ENCODE results near the gene LTO1. TPM values are rescaled to one million over a fixed set of nuclear protein-coding genes. Genes with fewer than 3 reads are reported as not detected.

The LTO1 gene
- total RNA-seq, 4 donors from 2014 or later = 15.2 to 69.2 (median 27.2) TPM

DNA sequence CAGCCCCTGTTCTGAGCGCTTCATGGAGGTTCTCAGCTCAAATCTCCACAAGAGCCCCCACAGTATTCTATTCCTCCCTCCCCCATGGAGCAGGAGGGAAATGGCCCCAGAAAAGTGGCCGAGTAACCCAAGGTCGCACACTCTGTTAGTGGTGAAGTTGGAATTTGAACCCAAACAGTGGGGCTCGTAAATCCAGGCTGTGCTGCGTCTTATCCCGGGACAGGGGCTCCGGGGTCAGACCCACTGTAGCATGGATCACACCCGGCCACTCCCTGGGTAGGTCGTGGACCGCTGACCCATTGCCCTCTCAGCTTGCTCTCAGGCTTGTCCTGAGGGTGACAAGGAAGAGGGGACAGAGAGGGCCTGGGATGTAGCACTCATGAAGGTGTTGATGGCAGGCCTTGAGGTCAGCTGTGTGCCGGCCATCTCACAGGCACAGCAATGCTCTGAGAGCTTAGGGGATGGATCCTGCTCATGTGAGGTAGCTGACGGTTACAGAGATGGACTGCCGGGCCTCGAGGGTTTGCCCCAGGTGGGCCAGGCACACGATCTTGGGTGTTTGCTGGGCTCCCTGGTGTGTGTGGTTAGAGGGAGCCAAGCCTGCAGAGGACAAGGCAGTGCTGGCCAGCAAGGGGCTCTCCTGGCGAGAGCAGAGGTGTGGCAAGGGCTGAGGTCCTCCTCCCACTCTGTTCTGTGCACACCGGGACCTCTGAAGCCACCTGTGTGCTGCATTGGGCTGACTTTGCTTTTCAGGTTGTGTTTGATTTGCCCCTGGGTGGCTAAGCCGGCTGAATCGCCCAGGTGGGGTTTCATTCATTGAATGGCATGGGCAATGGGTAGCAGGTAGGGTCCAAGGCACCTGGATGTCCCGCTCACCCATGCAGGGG is 31.0 kb upstream of the LTO1 start:
- 57 to 64% methylated on average over 19 to 20 of the region's 20 CpGs for WGBS, 2 donors
- no peak for DNase-seq (ENCODE audit: low spot score in 2 of 2)
- H3K4me3 ChIP-seq (ENCODE audit: low read depth, poor library complexity, severe bottlenecking) = no peak overlapping the region
- intact Hi-C loops (cut with DNase I; ENCODE audit: low total_unique reads) = loop anchor here (10.0 kb wide), 1 partner anchor 179 kb away; no protein-coding TSS in a partner anchor
- TF ChIP-seq, protein P1, sequence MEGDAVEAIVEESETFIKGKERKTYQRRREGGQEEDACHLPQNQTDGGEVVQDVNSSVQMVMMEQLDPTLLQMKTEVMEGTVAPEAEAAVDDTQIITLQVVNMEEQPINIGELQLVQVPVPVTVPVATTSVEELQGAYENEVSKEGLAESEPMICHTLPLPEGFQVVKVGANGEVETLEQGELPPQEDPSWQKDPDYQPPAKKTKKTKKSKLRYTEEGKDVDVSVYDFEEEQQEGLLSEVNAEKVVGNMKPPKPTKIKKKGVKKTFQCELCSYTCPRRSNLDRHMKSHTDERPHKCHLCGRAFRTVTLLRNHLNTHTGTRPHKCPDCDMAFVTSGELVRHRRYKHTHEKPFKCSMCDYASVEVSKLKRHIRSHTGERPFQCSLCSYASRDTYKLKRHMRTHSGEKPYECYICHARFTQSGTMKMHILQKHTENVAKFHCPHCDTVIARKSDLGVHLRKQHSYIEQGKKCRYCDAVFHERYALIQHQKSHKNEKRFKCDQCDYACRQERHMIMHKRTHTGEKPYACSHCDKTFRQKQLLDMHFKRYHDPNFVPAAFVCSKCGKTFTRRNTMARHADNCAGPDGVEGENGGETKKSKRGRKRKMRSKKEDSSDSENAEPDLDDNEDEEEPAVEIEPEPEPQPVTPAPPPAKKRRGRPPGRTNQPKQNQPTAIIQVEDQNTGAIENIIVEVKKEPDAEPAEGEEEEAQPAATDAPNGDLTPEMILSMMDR (IDR thresholded peaks at IDR 0.05) = no peak
- TF ChIP-seq POLR2A (IDR thresholded peaks at IDR 0.05) = no peak

DNA sequence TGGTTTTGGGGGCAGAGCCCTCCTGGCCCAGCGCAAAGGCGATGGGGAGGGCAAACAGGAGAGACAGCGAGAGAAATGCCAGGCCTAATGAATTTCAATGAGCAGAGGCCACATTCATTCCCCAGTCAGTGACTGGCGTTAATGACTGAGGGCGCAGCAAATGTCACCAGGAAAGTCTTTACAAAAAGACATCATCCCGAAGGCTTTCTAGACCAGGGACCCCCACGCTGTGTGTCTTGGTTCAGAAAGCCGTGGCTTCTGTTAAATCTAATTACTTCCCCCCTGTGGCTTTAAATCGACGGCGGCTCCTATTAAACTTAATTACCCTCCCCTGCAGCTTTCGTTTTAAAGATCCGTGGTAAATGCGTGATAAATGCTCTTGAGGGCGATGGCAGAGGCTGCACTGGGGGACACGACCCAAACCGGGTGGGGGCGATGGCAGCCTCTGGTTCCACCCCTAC is 30.2 kb upstream of the LTO1 start:
- intact Hi-C loops (cut with DNase I; ENCODE audit: low total_unique reads) = loop anchor here (10.0 kb wide), 1 partner anchor 179 kb away; no protein-coding TSS in a partner anchor
- 21 to 25% methylated on average over 18 of the region's 18 CpGs for WGBS, 2 donors
- no peak overlapping the region for H3K4me3 ChIP-seq (ENCODE audit: low read depth, poor library complexity, severe bottlenecking)
- no peak for TF ChIP-seq POLR2A (IDR thresholded peaks at IDR 0.05)
- TF ChIP-seq, protein P1 (IDR thresholded peaks at IDR 0.05) = no peak
- DNase-seq (ENCODE audit: low spot score in 2 of 2) = no peak

DNA sequence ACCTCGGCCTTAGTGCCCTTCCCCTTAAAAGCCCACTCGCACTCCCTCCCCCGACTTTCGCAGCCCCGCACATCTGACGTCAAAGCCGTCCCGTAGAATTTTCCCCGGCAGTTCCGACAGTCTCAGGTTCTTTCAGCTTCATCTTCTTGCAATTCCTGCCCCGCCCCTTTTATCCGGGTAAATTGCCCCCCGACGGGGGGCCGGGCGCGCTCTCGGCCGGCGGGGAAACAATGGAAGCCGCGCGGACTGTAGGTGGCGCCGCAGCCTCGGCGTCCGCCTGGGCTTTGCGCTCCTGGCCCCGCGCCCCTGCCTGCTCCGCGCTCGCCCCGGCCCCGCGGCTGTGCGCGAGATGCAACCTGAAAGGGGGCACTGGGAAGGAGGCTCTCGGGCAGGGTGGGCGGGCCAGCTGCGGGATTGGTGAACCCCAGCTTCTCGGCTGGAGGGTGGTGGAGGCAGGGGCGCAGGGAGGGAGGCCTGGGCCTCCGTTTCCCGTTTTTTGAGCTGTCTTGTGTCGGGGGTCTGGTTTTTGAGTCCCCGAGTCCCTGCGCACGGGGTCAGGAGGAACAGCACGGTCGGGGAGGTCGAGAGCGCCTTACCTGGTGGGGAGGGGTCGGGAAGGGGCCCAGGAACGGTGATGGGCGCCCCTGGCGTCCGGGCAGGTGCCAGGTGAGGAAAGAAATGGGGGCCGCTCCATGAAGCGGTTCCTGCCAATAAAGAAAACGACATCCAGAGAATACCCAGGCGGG is 29.5 kb upstream of the LTO1 start:
- no peak for DNase-seq (ENCODE audit: low spot score in 2 of 2)
- TF ChIP-seq, protein P1 (IDR thresholded peaks at IDR 0.05) = no peak
- TF ChIP-seq POLR2A (IDR thresholded peaks at IDR 0.05) = no peak
- intact Hi-C loops (cut with DNase I; ENCODE audit: low total_unique reads) = loop anchor here (10.0 kb wide), 1 partner anchor 180 kb away; no protein-coding TSS in a partner anchor
- H3K4me3 ChIP-seq (ENCODE audit: low read depth, poor library complexity, severe bottlenecking) = no peak overlapping the region
- WGBS, 2 donors = 7 to 13% methylated on average over 46 to 54 of the region's 63 CpGs

DNA sequence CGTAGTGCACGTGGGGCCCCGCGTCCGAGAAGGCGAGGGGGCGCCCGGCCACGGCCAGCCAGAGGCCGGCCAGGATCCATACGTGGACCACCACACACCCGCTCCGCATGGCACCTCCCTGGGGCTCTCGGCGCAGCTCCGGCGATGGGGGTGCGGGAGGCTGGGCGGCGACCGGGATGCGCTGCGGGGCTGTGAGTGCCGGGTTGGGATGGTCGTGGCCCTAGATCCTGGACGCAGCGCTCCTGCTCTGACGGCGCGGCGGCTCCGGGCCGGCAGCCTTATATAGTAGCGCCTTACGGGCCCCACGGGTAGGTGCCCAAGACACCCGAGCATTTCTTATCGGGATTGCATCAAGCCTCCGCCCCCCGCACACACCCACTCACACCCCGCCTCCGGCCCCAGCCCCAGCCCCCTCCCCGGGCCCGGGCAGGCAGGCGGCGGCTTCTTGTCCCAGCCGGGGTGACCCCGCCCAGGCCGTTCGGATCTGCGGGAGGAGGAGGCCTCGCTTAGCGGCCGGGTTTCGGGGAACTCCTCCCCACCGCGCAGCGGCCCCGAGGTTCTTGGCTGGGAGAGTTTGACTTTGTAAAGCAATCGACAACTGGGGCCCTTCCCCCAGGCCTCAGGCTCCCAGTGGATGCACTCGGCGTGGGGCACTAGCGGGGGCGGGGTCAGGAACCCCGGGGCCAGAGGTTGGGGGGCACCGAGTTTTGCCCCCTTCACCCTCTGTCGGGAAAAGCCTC is 28.8 kb upstream of the LTO1 start, which contains the start of gene FGF19:
Gene FGF19 (minus strand): TSS at position 255 of the 740 bp plus-strand sequence. CDS start 146 bp downstream, at position 109.
- no peak within 1 kb of the TSS for H3K4me3 ChIP-seq (ENCODE audit: low read depth, poor library complexity, severe bottlenecking)
- 1 to 3% methylated on average over 8 to 53 of the region's 67 CpGs for WGBS, 2 donors
- no peak for DNase-seq (ENCODE audit: low spot score in 2 of 2)
- intact Hi-C loops (cut with DNase I; ENCODE audit: low total_unique reads) = loop anchor here (10.0 kb wide), 1 partner anchor 181 kb away; no protein-coding TSS in a partner anchor
- TF ChIP-seq, protein P1 (IDR thresholded peaks at IDR 0.05) = no peak
- TF ChIP-seq POLR2A (IDR thresholded peaks at IDR 0.05) = no peak

DNA sequence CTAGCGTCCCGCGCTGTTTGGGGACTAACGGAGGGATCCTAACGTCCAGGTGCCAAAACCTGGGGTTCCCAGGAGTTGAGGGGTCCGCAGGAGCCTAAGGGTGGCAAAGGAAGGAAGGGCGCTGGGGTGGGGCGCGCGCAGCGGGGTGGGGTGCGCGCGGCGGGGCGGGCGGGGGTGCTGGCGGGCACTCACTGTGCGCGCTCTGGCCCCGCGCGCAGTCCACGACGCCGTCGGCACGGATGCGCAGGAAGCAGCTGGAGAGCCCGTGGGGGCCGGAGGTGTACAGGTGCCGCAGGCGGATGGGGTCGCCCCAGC is 28.3 kb upstream of the LTO1 start:
- WGBS, 2 donors = 2% methylated on average over 26 of the region's 34 CpGs; no CpG with 5 or more reads in 1 of the 2 donors
- DNase-seq (ENCODE audit: low spot score in 2 of 2) = no peak
- intact Hi-C loops (cut with DNase I; ENCODE audit: low total_unique reads) = loop anchor here (10.0 kb wide), 1 partner anchor 181 kb away; no protein-coding TSS in a partner anchor
- TF ChIP-seq POLR2A (IDR thresholded peaks at IDR 0.05) = no peak
- TF ChIP-seq, protein P1 (IDR thresholded peaks at IDR 0.05) = no peak
- no peak overlapping the region for H3K4me3 ChIP-seq (ENCODE audit: low read depth, poor library complexity, severe bottlenecking)

All from lower leg skin (tissue), 4 donors.